Activated naive CD4-positive, alpha-beta T cell treated with anti-CD3 and anti-CD28 coated beads, Interleukin-2, amount 50 U/mL, for 16 hours (primary cell): Measurements from ENCODE around the gene OR4Q3.
"Not testable (repeated sequence)": the region's sequence is repeated elsewhere in the genome, so short reads cannot be mapped to it uniquely, and the experiment has no call there.

ENCODE experiments used
- DNase-seq: peaks from one replicate; pipeline ENCODE4 v3.0.0-alpha.2; 2020

The OR4Q3 gene

GRCh38 chr14:19743256-19743655 is at the start of gene OR4Q3:
OR4Q3 (plus strand) TSS chr14:19743571.
- no peak for DNase-seq

- no peak for DNase-seq
These were observed 14.0 kb upstream of the OR4Q3 start for GRCh38 chr14:19729359-19729758.

GRCh38 chr14:19729763-19730162 is 13.6 kb upstream of the OR4Q3 start:
- no peak for DNase-seq

GRCh38 chr14:19733893-19734292 is 9.5 kb upstream of the OR4Q3 start:
- DNase-seq, result not testable (repeated sequence)

- DNase-seq, result not testable (repeated sequence)
These were observed 8.9 kb downstream of the OR4Q3 start for GRCh38 chr14:19752316-19752715.

- no peak for DNase-seq
These were observed 10.8 kb downstream of the OR4Q3 start for GRCh38 chr14:19754172-19754571.

- DNase-seq, result not testable (repeated sequence)
These were observed 28.1 kb downstream of the OR4Q3 start for GRCh38 chr14:19771491-19771890.

GRCh38 chr14:19771895-19772430 is 28.6 kb downstream of the OR4Q3 start:
- no peak for DNase-seq

GRCh38 chr14:19772454-19772853 is 29.1 kb downstream of the OR4Q3 start:
- DNase-seq, result not testable (repeated sequence)

GRCh38 chr14:19773204-19773603 is 29.8 kb downstream of the OR4Q3 start, which contains the start of gene OR4M1:
OR4M1 (plus strand) TSS chr14:19773504; CDS start chr14:19780323, 6,819 bp downstream.
- not testable (repeated sequence) for DNase-seq

- DNase-seq, result no peak
These were observed 32.2 kb downstream of the OR4Q3 start for GRCh38 chr14:19775587-19775986.

GRCh38 chr14:19785848-19786247 is 42.5 kb downstream of the OR4Q3 start:
- not testable (repeated sequence) for DNase-seq

GRCh38 chr14:19787318-19787717 is 43.9 kb downstream of the OR4Q3 start:
- not testable (repeated sequence) for DNase-seq

- DNase-seq, result not testable (repeated sequence)
These were observed 44.8 kb downstream of the OR4Q3 start for GRCh38 chr14:19788150-19788549.

- DNase-seq, result not testable (repeated sequence)
These were observed 53.2 kb downstream of the OR4Q3 start for GRCh38 chr14:19796520-19797108.
